Putamen (tissue), 1 donor: ENCODE measurements around the gene LMAN2.
"Not testable (repeated sequence)": the region's sequence is repeated elsewhere in the genome, so short reads cannot be mapped to it uniquely, and the experiment has no call there.

Experiments
- DNase-seq: peaks from one replicate; pipeline ENCODE4 v3.0.0-alpha.2; 2016; ENCODE audit warnings: low spot score

The LMAN2 gene

GRCh38 chr5:177378884-177379883 lies 27.7 kb upstream of the LMAN2 start:
- no peak for DNase-seq

DNA sequence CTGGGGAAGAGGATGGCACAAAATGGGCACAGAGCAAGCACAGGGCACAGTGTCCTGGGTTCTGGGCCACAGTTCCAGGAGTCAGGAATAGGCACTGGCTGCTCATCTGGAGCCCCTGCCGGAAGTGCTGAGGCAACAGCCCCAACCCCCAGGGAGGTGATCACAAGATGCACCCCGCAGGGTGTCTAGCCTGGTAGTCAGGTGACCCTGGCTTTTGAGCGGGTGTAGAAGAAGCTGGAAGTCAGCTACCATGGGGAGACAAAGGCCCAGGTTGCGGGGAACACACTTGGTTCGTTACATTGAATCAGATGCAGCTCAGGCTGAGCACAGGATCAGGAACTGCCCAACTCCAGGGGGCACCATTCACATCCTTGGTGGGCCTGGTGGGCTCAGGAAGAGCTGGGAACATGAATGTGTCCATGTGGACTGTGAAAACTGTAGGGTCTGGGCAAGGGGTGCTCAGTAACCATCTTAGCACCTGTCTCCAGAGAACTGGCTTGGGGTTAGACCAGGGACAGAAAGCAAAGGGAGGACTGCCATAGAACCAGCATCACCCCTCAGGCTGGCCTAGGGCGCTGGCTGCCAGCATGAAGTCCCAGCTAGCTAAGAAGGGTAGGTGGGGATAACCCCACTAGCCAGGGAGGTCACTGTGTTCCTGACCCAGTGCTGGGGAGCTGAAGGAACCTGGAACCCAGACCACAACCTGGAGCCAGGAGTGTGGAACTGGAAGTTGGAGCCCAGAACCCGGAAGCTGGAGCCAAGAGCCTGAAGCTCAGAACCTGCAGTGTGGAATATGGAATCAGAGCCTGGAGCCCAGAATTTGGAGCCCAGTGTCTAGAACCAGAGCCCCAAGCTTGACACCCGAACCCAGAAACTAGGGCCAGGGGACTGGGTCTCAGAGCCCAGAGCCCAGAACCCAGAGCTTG lies 26.6 kb upstream of the LMAN2 start:
- DNase-seq, result no peak

- no peak for DNase-seq
Measured at GRCh38 chr5:177376107-177376506, 24.6 kb upstream of the LMAN2 start.

- not testable (repeated sequence) for DNase-seq
Measured at GRCh38 chr5:177375516-177375915, 24.0 kb upstream of the LMAN2 start.

DNA sequence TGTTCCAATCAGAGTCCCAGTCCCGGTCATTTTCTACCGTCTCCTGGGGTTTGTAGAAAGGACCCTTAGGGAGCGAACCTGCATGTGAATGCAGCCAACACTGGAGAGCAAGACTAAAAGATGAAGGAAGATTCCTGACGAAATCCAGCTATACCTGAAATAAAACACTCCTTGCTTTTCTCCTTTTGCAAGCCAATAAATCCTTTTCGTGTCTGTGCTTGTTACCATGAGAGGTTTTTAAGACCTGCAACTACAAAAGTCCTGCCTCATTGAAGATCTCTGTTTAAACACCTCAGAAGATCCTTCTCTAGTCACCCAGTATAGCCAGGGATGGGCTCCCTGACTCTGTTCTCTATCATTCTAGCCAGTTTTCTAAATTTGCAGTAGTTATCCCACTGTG lies 22.7 kb upstream of the LMAN2 start:
- DNase-seq, result no peak

DNA sequence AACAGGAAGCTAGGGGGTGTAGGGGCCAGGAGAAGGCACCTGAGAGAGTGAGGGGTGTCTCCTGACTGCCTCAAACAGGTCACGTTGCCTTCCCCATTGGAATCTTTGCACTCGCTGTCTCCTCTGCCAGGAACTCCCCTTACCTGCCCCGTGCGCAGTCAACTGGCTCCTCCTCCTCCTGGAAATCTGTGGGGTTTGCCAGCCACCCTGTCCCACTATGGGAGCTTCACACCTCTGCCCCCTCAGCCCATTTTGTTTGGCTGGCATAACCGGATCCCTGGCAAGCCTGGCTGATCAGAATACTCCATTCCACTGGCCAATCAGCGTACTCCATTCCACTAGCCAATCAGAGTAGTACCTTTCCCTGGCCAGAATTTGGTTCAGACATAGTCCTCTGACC lies 22.3 kb upstream of the LMAN2 start:
- no peak for DNase-seq

GRCh38 chr5:177372910-177373309 lies 21.4 kb upstream of the LMAN2 start:
- no peak for DNase-seq

- no peak for DNase-seq
Measured at GRCh38 chr5:177372034-177372896, 20.8 kb upstream of the LMAN2 start.

GRCh38 chr5:177371120-177372033 lies 19.9 kb upstream of the LMAN2 start:
- no peak for DNase-seq

DNA sequence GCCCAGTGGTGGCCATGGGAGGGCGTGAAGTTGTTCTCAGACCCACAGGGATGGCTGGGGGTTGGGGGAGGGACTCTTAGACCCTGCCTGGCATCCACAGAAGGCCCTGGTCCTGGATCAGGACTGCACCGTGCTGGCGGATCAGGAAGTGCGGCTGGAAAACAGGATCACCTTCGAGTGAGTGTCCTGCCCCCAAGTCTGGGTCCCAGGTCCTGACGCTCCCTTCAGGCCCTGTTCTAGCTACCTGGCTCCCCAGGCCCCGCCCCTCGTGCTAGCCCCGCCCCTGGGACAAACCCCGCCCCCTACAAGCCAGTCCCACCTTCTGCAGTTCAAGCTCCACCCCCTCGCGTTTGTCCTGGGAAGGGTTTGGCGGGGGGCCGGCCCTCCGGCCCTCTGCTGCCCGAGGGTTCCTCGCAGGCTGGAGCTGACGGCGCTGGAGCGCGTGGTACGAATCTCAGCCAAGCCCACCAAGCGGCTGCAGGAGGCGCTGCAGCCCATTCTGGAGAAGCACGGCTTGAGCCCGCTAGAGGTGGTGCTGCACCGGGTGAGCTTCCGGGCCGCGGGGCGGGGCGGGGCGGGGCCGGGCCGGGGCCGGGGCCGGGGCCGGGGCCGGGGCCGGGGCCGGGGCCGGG lies 19.1 kb upstream of the LMAN2 start:
- DNase-seq, result no peak

- DNase-seq, result no peak
Measured at GRCh38 chr5:177369645-177370440, 18.4 kb upstream of the LMAN2 start.

GRCh38 chr5:177368869-177369644 lies 17.6 kb upstream of the LMAN2 start:
- no peak for DNase-seq

GRCh38 chr5:177367981-177368868 lies 16.8 kb upstream of the LMAN2 start:
- DNase-seq, result no peak

- DNase-seq, result no peak
Measured at GRCh38 chr5:177367323-177367848, 15.9 kb upstream of the LMAN2 start.

GRCh38 chr5:177366528-177367322 lies 15.3 kb upstream of the LMAN2 start:
- DNase-seq, result no peak

DNA sequence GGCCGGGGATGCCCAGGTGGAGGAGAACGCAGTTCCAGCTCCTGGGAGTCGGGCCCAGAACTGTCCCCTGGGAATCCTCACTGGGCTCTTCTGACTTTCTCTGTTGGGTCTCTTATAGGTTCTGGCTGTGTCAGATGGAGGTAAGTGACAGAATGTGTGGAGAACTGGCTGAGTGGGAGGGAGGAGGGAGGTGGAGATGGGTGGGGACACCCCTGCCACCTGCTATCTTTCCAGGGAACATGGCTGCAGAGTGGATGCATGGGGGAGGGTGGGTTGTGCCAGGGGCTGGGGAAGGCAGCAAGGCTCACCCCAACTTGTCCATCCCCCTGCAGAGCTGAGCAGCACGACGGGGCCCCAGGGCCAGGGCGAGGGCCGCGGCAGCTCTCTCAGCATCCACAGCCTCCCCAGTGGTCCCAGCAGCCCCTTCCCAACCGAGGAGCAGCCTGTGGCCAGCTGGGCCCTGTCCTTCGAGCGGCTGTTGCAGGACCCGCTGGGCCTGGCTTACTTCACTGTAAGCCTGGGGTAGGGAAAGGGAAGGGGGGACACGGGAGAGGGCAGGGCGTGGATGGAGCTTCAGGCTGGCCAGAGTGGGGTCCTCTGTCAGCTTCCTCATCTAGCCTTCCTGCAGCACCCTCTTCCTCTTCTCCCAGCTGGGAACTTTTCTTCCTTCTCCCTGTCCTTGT lies 14.5 kb upstream of the LMAN2 start:
- no peak for DNase-seq
